Measurements from ENCODE around the gene ANAPC2.

ANAPC2 gene

GRCh38 chr9:137191691-137192447 is 3.5 kb upstream of the ANAPC2 start:
- no peak for DNase-seq (ENCODE audit: low spot score)

GRCh38 chr9:137191245-137191644 is 2.9 kb upstream of the ANAPC2 start:
- no peak for DNase-seq (ENCODE audit: low spot score)

- no peak for DNase-seq (ENCODE audit: low spot score)
These were observed 2.0 kb upstream of the ANAPC2 start for GRCh38 chr9:137190315-137190856.

GRCh38 chr9:137189297-137190295 is 1.2 kb upstream of the ANAPC2 start:
- no peak for DNase-seq (ENCODE audit: low spot score)

GRCh38 chr9:137188086-137188489 is 272 bp downstream of the ANAPC2 start:
- no peak for DNase-seq (ENCODE audit: low spot score)

- DNase-seq (ENCODE audit: low spot score), result no peak
These were observed 974 bp downstream of the ANAPC2 start for GRCh38 chr9:137187386-137187785.

- DNase-seq (ENCODE audit: low spot score), result no peak
These were observed 2.0 kb downstream of the ANAPC2 start for GRCh38 chr9:137186385-137186784.

- no peak for DNase-seq (ENCODE audit: low spot score)
These were observed 2.4 kb downstream of the ANAPC2 start for GRCh38 chr9:137185921-137186320.

GRCh38 chr9:137184881-137185660 is 3.3 kb downstream of the ANAPC2 start:
- no peak for DNase-seq (ENCODE audit: low spot score)

- DNase-seq (ENCODE audit: low spot score), result no peak
These were observed 4.3 kb downstream of the ANAPC2 start for GRCh38 chr9:137183980-137184595.

GRCh38 chr9:137182836-137183235 is 5.5 kb downstream of the ANAPC2 start:
- no peak for DNase-seq (ENCODE audit: low spot score)

- DNase-seq (ENCODE audit: low spot score), result no peak
These were observed 6.7 kb downstream of the ANAPC2 start for GRCh38 chr9:137181680-137182079.

- DNase-seq (ENCODE audit: low spot score), result no peak
These were observed 7.9 kb downstream of the ANAPC2 start for GRCh38 chr9:137180491-137180890.

- no peak for DNase-seq (ENCODE audit: low spot score)
These were observed 8.6 kb downstream of the ANAPC2 start for GRCh38 chr9:137179761-137180160.

GRCh38 chr9:137178939-137179630 is 9.3 kb downstream of the ANAPC2 start:
- DNase-seq (ENCODE audit: low spot score), result no peak

- DNase-seq (ENCODE audit: low spot score), result no peak
These were observed 10.0 kb downstream of the ANAPC2 start for GRCh38 chr9:137178201-137178938.

- DNase-seq (ENCODE audit: low spot score), result peak; percentile 95
These were observed 11.8 kb downstream of the ANAPC2 start for GRCh38 chr9:137176302-137177182.

GRCh38 chr9:137175345-137175961 is 12.9 kb downstream of the ANAPC2 start:
- DNase-seq (ENCODE audit: low spot score), result no peak

Measured in HuH-7 (cell line).